DOHH2 (cell line): Measurements from ENCODE around the gene B3GLCT.

Experiments
- H3F3A ChIP-seq: fragments of 200-600 bp; sonication (generic), shearing (Covaris generic); 2 replicates; pipeline ENCODE4 v1.6.0; 2016; ENCODE audit warnings: antibody characterized with exemption, mild to moderate bottlenecking; ENCODE audit not compliant: control insufficient read depth, insufficient read depth
- H3K27ac ChIP-seq: fragments of 200-600 bp; sonication (generic); 2 replicates; pipeline ENCODE4 v1.5.1; 2014; ENCODE audit warnings: low read depth, mild to moderate bottlenecking, low read length, moderate library complexity
- H3K27me3 ChIP-seq: fragments of 200-600 bp; sonication (generic); 2 replicates; pipeline ENCODE4 v1.6.1; 2014; ENCODE audit warnings: mild to moderate bottlenecking, low read length, mixed read lengths; ENCODE audit not compliant: control insufficient read depth
- H3K36me3 ChIP-seq: fragments of 200-600 bp; sonication (generic); 2 replicates; pipeline ENCODE4 v1.6.1; 2014; ENCODE audit warnings: mild to moderate bottlenecking, low read length, moderate library complexity, mixed read lengths; ENCODE audit not compliant: control insufficient read depth
- H3K4me1 ChIP-seq: fragments of 200-600 bp; sonication (generic); 2 replicates; pipeline ENCODE4 v1.6.1; 2014; ENCODE audit warnings: mild to moderate bottlenecking, low read length, mixed read lengths; ENCODE audit not compliant: control insufficient read depth
- H3K4me2 ChIP-seq: fragments of 200-600 bp; sonication (generic); 2 replicates; pipeline ENCODE4 v1.6.0; 2014; ENCODE audit warnings: mild to moderate bottlenecking, low read length, moderate library complexity
- H3K4me3 ChIP-seq: fragments of 200-600 bp; sonication (generic); 2 replicates; pipeline ENCODE4 v1.5.1; 2014; ENCODE audit warnings: mild to moderate bottlenecking, low read length, mixed read lengths
- H3K79me2 ChIP-seq: fragments of 200-600 bp; sonication (generic); 2 replicates; pipeline ENCODE4 v1.6.1; 2014; ENCODE audit warnings: mild to moderate bottlenecking, low read length, mixed read lengths; ENCODE audit not compliant: control insufficient read depth
- H3K9me2 ChIP-seq: fragments of 200-600 bp; sonication (generic); replicated peaks from 2 replicates; pipeline ENCODE4 v1.6.1; 2014; ENCODE audit warnings: mild to moderate bottlenecking, low read length, mixed read lengths; ENCODE audit not compliant: control insufficient read depth
- H3K9me3 ChIP-seq: fragments of 200-600 bp; sonication (generic); 2 replicates; pipeline ENCODE4 v1.6.1; 2014; ENCODE audit warnings: antibody characterized with exemption, low read length, mixed read lengths; ENCODE audit not compliant: control insufficient read depth, insufficient read depth
- H4K20me1 ChIP-seq: fragments of 200-600 bp; sonication (generic); 2 replicates; pipeline ENCODE4 v1.6.0; 2014; ENCODE audit warnings: low read depth, mild to moderate bottlenecking, antibody characterized with exemption, low read length, moderate library complexity; ENCODE audit not compliant: control insufficient read depth, insufficient read depth
- CTCF ChIP-seq: fragments of 200-600 bp; sonication (generic); IDR thresholded peaks from one replicate; pipeline ENCODE4 v1.5.1; 2014; ENCODE audit warnings: antibody characterized with exemption, mild to moderate bottlenecking, low read depth, low read length; ENCODE audit not compliant: poor library complexity, severe bottlenecking
- EZH2phosphoT487 ChIP-seq: fragments of 200-600 bp; sonication (generic); IDR thresholded peaks from 2 replicates; pipeline ENCODE4 v1.6.1; 2017; ENCODE audit warnings: borderline replicate concordance, mild to moderate bottlenecking, antibody characterized with exemption, low read length, moderate library complexity, mixed read lengths

The B3GLCT gene

GRCh38 chr13:31219909-31220598 is 20.3 kb downstream of the B3GLCT start:
- no peaks in the 10 kb centered on the region for H4K20me1 ChIP-seq
- H3F3A ChIP-seq, result no peaks in the 10 kb centered on the region
- no peaks in the 10 kb centered on the region for H3K79me2 ChIP-seq
- H3K9me2 ChIP-seq, result no peaks in the 10 kb centered on the region
- H3K27me3 ChIP-seq, result no peaks in the 10 kb centered on the region
- no peak overlapping the region for H3K4me3 ChIP-seq
- no peaks in the 10 kb centered on the region for H3K9me3 ChIP-seq
- peaks cover 15% of the 10 kb centered on the region for H3K4me1 ChIP-seq
- no peak for TF ChIP-seq EZH2phosphoT487
- no peak for TF ChIP-seq CTCF
- no peaks in the 10 kb centered on the region for H3K36me3 ChIP-seq
- no peak overlapping the region for H3K4me2 ChIP-seq
- H3K27ac ChIP-seq, result no peak overlapping the region

GRCh38 chr13:31221057-31221456 is 21.3 kb downstream of the B3GLCT start:
- H3K9me2 ChIP-seq, result no peaks in the 10 kb centered on the region

GRCh38 chr13:31223215-31223614 is 23.4 kb downstream of the B3GLCT start:
- Histone ChIP-seq H4K20me1 (no peaks in the 10 kb centered on the region), H3K36me3 (no peaks in the 10 kb centered on the region), H3K27ac (no peak overlapping the region), H3K27me3 (no peaks in the 10 kb centered on the region), H3K79me2 (no peaks in the 10 kb centered on the region), H3K4me1 (peaks cover 7% of the 10 kb centered on the region), H3K9me3 (no peaks in the 10 kb centered on the region), H3K9me2 (no peaks in the 10 kb centered on the region), H3K4me2 (no peak overlapping the region), H3K4me3 (no peak overlapping the region), H3F3A (no peaks in the 10 kb centered on the region)
- no peak for TF ChIP-seq EZH2phosphoT487
- TF ChIP-seq CTCF, result no peak

More at GRCh38 chr13:31221057-31221456, 21.3 kb downstream of the B3GLCT start:
- TF ChIP-seq EZH2phosphoT487 (no peak), CTCF (no peak)
- Histone ChIP-seq H3K79me2 (no peaks in the 10 kb centered on the region), H3K9me3 (no peaks in the 10 kb centered on the region), H3K4me2 (no peak overlapping the region), H3K4me3 (no peak overlapping the region), H3K27ac (no peak overlapping the region), H3F3A (no peaks in the 10 kb centered on the region), H3K27me3 (no peaks in the 10 kb centered on the region), H3K4me1 (peaks cover 10% of the 10 kb centered on the region), H4K20me1 (no peaks in the 10 kb centered on the region), H3K36me3 (no peaks in the 10 kb centered on the region)
